Glutamatergic neuron (in vitro differentiated cells): ENCODE data around the gene TEAD4. TPM values are rescaled to one million over a fixed set of nuclear protein-coding genes. Genes with fewer than 3 reads are reported as not detected.

Experiments
- DNase-seq: peaks from one replicate; pipeline ENCODE4 v3.0.0; 2022
- H3K27ac Mint-ChIP-seq: one replicate; pipeline ENCODE4 v1.8.0; 2020; ENCODE audit warnings: mild to moderate bottlenecking, mixed read lengths, inconsistent platforms; ENCODE audit not compliant: unreplicated experiment
- H3K27me3 Mint-ChIP-seq: one replicate; pipeline ENCODE4 v1.8.0; 2020; ENCODE audit warnings: mild to moderate bottlenecking, moderate library complexity, mixed read lengths, inconsistent platforms; ENCODE audit not compliant: unreplicated experiment
- H3K36me3 Mint-ChIP-seq: one replicate; pipeline ENCODE4 v1.8.0; 2020; ENCODE audit warnings: mild to moderate bottlenecking, mixed read lengths, inconsistent platforms; ENCODE audit not compliant: unreplicated experiment
- H3K4me1 Mint-ChIP-seq: one replicate; pipeline ENCODE4 v1.8.0; 2020; ENCODE audit warnings: mild to moderate bottlenecking, low read depth, mixed read lengths, inconsistent platforms; ENCODE audit not compliant: unreplicated experiment
- H3K4me3 Mint-ChIP-seq: one replicate; pipeline ENCODE4 v1.8.0; 2020; ENCODE audit warnings: mild to moderate bottlenecking, mixed read lengths, inconsistent platforms; ENCODE audit not compliant: unreplicated experiment
- H3K9me3 Mint-ChIP-seq: one replicate; pipeline ENCODE4 v1.8.0; 2020; ENCODE audit warnings: mild to moderate bottlenecking, moderate library complexity, mixed read lengths, inconsistent platforms; ENCODE audit not compliant: unreplicated experiment
- total RNA-seq: library from RNA; stranded (reverse); fragmentation: NEBNext Ultra II Directional; extraction: Animal tissue kit (Norgen Biotek cat#: 25700); gene quantifications from one replicate; pipeline ENCODE4 v1.2.1, GENCODE V29; 2021; ENCODE audit not compliant: unreplicated experiment
- TF ChIP-seq, protein P1 (sequence below): fragments of 200-600 bp; sonication (generic); IDR thresholded peaks from one replicate; pipeline ENCODE4 v1.5.0; 2021; ENCODE audit not compliant: partially characterized antibody, unreplicated experiment

The TEAD4 gene
- total RNA-seq, 1 donor from 2014 or later: 3.8 TPM

DNA sequence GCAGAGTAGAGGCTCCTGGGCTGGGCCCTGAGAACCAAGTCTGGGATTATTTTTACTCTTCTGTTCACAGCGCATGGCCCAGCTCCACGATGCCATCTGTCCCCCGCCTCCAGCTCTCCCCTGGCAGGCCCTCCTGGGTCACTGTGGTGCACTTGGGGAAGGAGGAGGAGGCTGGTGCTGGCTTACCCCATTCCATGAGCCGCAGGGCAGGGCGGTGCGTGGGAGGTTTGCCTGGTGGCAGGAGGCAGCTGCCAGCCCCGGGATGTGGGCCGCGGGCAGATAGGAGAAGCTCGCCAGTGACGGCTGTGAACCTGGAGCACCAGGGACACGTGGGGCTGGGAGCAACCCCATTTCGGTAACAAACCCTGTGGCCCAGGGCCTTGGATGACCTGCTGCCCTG, 23.2 kb downstream of the TEAD4 start:
- Mint-ChIP-seq H3K4me3 (no peak overlapping the region), H3K9me3 (peaks cover 5% of the 10 kb centered on the region), H3K4me1 (peaks cover 13% of the 10 kb centered on the region), H3K27ac (no peak overlapping the region), H3K27me3 (peaks cover 8% of the 10 kb centered on the region), H3K36me3 (peaks cover 4% of the 10 kb centered on the region)
- no peak for DNase-seq
- TF ChIP-seq, protein P1, sequence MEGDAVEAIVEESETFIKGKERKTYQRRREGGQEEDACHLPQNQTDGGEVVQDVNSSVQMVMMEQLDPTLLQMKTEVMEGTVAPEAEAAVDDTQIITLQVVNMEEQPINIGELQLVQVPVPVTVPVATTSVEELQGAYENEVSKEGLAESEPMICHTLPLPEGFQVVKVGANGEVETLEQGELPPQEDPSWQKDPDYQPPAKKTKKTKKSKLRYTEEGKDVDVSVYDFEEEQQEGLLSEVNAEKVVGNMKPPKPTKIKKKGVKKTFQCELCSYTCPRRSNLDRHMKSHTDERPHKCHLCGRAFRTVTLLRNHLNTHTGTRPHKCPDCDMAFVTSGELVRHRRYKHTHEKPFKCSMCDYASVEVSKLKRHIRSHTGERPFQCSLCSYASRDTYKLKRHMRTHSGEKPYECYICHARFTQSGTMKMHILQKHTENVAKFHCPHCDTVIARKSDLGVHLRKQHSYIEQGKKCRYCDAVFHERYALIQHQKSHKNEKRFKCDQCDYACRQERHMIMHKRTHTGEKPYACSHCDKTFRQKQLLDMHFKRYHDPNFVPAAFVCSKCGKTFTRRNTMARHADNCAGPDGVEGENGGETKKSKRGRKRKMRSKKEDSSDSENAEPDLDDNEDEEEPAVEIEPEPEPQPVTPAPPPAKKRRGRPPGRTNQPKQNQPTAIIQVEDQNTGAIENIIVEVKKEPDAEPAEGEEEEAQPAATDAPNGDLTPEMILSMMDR: no peak

DNA sequence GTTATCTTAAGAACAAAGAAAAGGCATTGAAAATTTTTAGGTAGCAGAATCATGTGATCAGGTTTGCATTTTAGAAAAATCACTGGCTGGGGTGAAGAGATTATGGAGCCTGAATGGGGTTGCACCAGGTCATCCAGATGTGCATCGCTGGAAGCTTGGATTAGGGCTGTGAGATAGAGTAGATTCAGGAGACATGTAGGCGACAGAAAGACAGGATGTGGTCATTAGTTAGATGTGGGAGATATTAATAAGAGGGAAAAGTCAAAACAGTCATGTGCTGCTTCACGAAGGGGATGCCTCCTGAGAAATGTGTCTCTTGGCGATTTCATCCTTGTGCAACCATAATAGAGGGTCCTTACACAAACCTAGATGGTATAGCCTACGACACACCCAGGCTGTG, 25.1 kb downstream of the TEAD4 start:
- TF ChIP-seq, protein P1: no peak
- Mint-ChIP-seq H3K4me1 (peaks cover 9% of the 10 kb centered on the region), H3K27ac (no peak overlapping the region), H3K9me3 (peaks cover 5% of the 10 kb centered on the region), H3K36me3 (peaks cover 4% of the 10 kb centered on the region), H3K27me3 (peaks cover 6% of the 10 kb centered on the region), H3K4me3 (no peak overlapping the region)
- DNase-seq: no peak

DNA sequence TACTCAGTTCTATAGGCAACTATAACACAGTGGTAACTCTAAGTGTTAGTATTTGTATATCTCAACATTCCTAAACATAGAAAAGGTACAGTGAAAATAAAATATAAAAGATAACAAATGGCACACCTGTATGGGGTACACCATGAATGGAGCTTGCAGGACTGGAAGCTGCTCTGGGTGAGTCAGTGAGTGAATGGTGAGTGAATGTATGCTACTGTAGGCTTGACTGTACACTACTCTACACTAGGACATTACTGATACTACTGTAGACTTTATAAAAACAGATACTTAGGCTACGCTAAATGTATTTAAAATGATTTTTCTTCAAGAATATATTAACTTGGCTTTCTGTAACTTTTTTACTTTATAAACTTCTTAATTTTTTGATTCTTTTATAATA, 25.5 kb downstream of the TEAD4 start:
- Mint-ChIP-seq H3K27me3 (peaks cover 6% of the 10 kb centered on the region), H3K4me3 (no peak overlapping the region), H3K4me1 (peaks cover 9% of the 10 kb centered on the region), H3K27ac (no peak overlapping the region), H3K9me3 (peaks cover 5% of the 10 kb centered on the region), H3K36me3 (peaks cover 6% of the 10 kb centered on the region)
- TF ChIP-seq, protein P1: no peak
- DNase-seq: no peak

DNA sequence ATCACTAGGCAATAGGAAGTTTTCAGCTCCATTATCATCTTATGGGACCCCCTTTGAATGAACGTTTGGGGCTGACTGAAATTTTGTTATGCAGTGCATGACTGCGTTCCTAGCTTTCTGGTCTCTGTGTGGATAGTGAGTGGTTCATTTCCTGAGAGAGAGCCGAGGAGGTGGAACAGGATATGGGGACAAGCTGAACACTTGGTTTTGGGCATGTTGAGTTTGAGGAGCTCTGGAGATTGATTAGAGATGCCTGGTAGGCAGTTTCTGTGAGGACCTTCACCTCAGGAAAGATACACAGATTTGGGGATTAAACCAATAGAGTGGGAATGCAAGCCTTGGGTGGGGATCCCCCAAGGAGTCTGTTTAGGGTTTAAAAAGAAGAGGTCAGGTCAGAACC, 27.7 kb downstream of the TEAD4 start:
- Mint-ChIP-seq H3K4me1 (peaks cover 8% of the 10 kb centered on the region), H3K9me3 (peaks cover 8% of the 10 kb centered on the region), H3K4me3 (no peak overlapping the region), H3K36me3 (peaks cover 11% of the 10 kb centered on the region), H3K27me3 (peaks cover 6% of the 10 kb centered on the region), H3K27ac (no peak overlapping the region)
- TF ChIP-seq, protein P1: no peak
- DNase-seq: no peak

DNA sequence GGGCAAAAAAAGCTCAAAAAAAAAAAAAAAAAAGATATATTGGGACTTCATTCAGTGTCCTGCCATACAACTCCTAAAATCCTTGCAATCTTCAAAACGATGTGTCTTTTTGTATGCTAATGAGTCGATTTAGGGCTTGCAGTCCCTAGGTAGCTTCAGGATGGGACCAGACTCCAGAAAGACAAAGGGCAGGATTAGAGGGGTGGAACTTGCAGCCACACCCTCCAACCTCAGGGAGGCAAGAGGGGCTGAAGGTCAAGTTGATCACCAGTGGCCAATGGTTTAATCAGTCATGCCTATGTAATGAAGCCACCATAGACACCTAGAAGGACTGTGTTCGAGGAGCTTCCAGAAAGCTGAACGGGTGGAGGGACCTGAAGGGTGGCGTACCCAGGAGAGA, 29.3 kb downstream of the TEAD4 start:
- no peak for DNase-seq
- no peak overlapping the region for H3K4me3 Mint-ChIP-seq

More for the DNA sequence above, 29.3 kb downstream of the TEAD4 start:
- Mint-ChIP-seq H3K27me3 (peaks cover 6% of the 10 kb centered on the region), H3K9me3 (peaks cover 8% of the 10 kb centered on the region), H3K36me3 (peaks cover 11% of the 10 kb centered on the region), H3K27ac (no peak overlapping the region), H3K4me1 (peaks cover 7% of the 10 kb centered on the region)
- TF ChIP-seq, protein P1: no peak
